PFSK-1 (cell line): Measurements from ENCODE around the gene TAPBP.

Source experiments
- POLR2AphosphoS5 ChIP-seq: IDR thresholded peaks from 2 replicates; pipeline ENCODE4 v1.6.1; 2012; ENCODE audit warnings: low read depth, mild to moderate bottlenecking, control low read depth, low read length, moderate library complexity
- TF ChIP-seq, protein P1 (sequence below), 2 experiments: IDR thresholded peaks; 2 replicates each; pipeline versions ENCODE4 v1.6.1 to v1.8.0; 2011 to 2012; ENCODE audit warnings: low read depth in 2 of 2, low read length in 2 of 2, control low read depth in 1 of 2, inconsistent platforms in 1 of 2, mild to moderate bottlenecking in 1 of 2, moderate library complexity in 1 of 2; ENCODE audit not compliant: insufficient read depth in 1 of 2

DNA sequence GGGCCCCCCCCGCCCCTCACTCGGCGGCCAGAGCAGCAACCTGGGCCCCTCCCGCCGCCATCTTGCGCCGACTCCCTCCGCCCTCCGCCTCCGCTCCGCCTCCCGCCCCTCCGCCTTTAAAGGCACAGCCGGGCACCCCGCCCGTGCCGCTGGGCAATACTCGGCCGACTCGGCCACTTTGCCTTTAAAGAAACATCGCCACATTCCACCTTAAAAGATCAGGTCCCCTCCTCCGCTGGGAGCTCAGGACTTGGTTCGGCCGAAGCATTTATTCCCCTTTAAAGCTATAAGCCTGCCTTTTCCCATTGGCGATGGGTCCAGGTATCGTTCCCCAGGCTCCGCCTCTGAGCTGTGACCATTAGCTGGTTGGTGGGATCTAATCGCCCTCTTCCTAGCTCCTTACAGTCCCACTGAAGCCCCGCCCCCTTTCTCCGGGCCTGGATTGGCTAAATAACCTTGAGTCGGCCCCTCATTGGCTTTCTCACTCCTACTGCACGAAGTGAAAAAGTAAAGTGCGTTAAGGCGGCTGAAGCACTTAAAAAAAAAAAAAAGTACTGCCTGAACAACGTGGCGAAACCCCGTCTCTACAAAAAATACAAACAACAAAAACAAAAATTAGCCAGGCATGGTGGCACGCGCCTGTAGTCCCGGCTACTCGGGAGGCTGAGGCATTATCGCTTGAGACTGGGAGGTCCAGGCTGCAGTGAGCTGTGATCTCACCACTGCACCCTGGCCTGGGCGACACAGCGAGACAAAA is 4.0 kb upstream of the TAPBP start, which contains the start of gene ZBTB22:
- peak; percentile 25; the same call in 1 of the 2 replicates for TF ChIP-seq POLR2AphosphoS5
- TF ChIP-seq, protein P1, sequence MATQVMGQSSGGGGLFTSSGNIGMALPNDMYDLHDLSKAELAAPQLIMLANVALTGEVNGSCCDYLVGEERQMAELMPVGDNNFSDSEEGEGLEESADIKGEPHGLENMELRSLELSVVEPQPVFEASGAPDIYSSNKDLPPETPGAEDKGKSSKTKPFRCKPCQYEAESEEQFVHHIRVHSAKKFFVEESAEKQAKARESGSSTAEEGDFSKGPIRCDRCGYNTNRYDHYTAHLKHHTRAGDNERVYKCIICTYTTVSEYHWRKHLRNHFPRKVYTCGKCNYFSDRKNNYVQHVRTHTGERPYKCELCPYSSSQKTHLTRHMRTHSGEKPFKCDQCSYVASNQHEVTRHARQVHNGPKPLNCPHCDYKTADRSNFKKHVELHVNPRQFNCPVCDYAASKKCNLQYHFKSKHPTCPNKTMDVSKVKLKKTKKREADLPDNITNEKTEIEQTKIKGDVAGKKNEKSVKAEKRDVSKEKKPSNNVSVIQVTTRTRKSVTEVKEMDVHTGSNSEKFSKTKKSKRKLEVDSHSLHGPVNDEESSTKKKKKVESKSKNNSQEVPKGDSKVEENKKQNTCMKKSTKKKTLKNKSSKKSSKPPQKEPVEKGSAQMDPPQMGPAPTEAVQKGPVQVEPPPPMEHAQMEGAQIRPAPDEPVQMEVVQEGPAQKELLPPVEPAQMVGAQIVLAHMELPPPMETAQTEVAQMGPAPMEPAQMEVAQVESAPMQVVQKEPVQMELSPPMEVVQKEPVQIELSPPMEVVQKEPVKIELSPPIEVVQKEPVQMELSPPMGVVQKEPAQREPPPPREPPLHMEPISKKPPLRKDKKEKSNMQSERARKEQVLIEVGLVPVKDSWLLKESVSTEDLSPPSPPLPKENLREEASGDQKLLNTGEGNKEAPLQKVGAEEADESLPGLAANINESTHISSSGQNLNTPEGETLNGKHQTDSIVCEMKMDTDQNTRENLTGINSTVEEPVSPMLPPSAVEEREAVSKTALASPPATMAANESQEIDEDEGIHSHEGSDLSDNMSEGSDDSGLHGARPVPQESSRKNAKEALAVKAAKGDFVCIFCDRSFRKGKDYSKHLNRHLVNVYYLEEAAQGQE (IDR thresholded peaks at IDR 0.05; ENCODE audit: insufficient read depth in 1 of 2, low read depth in 2 of 2, low read length in 2 of 2) = no peak
